DOHH2 (cell line): ENCODE results near the gene MS4A18.

Experiments
- H3F3A ChIP-seq: fragments of 200-600 bp; sonication (generic), shearing (Covaris generic); 2 replicates; pipeline ENCODE4 v1.6.0; 2016; ENCODE audit warnings: antibody characterized with exemption, mild to moderate bottlenecking; ENCODE audit not compliant: control insufficient read depth, insufficient read depth
- H3K27ac ChIP-seq: fragments of 200-600 bp; sonication (generic); 2 replicates; pipeline ENCODE4 v1.5.1; 2014; ENCODE audit warnings: low read depth, mild to moderate bottlenecking, low read length, moderate library complexity
- H3K27me3 ChIP-seq: fragments of 200-600 bp; sonication (generic); 2 replicates; pipeline ENCODE4 v1.6.1; 2014; ENCODE audit warnings: mild to moderate bottlenecking, low read length, mixed read lengths; ENCODE audit not compliant: control insufficient read depth
- H3K36me3 ChIP-seq: fragments of 200-600 bp; sonication (generic); 2 replicates; pipeline ENCODE4 v1.6.1; 2014; ENCODE audit warnings: mild to moderate bottlenecking, low read length, moderate library complexity, mixed read lengths; ENCODE audit not compliant: control insufficient read depth
- H3K4me1 ChIP-seq: fragments of 200-600 bp; sonication (generic); 2 replicates; pipeline ENCODE4 v1.6.1; 2014; ENCODE audit warnings: mild to moderate bottlenecking, low read length, mixed read lengths; ENCODE audit not compliant: control insufficient read depth
- H3K4me2 ChIP-seq: fragments of 200-600 bp; sonication (generic); 2 replicates; pipeline ENCODE4 v1.6.0; 2014; ENCODE audit warnings: mild to moderate bottlenecking, low read length, moderate library complexity
- H3K4me3 ChIP-seq: fragments of 200-600 bp; sonication (generic); 2 replicates; pipeline ENCODE4 v1.5.1; 2014; ENCODE audit warnings: mild to moderate bottlenecking, low read length, mixed read lengths
- H3K79me2 ChIP-seq: fragments of 200-600 bp; sonication (generic); 2 replicates; pipeline ENCODE4 v1.6.1; 2014; ENCODE audit warnings: mild to moderate bottlenecking, low read length, mixed read lengths; ENCODE audit not compliant: control insufficient read depth
- H3K9me2 ChIP-seq: fragments of 200-600 bp; sonication (generic); replicated peaks from 2 replicates; pipeline ENCODE4 v1.6.1; 2014; ENCODE audit warnings: mild to moderate bottlenecking, low read length, mixed read lengths; ENCODE audit not compliant: control insufficient read depth
- H3K9me3 ChIP-seq: fragments of 200-600 bp; sonication (generic); 2 replicates; pipeline ENCODE4 v1.6.1; 2014; ENCODE audit warnings: antibody characterized with exemption, low read length, mixed read lengths; ENCODE audit not compliant: control insufficient read depth, insufficient read depth
- H4K20me1 ChIP-seq: fragments of 200-600 bp; sonication (generic); 2 replicates; pipeline ENCODE4 v1.6.0; 2014; ENCODE audit warnings: low read depth, mild to moderate bottlenecking, antibody characterized with exemption, low read length, moderate library complexity; ENCODE audit not compliant: control insufficient read depth, insufficient read depth
- CTCF ChIP-seq: fragments of 200-600 bp; sonication (generic); IDR thresholded peaks from one replicate; pipeline ENCODE4 v1.5.1; 2014; ENCODE audit warnings: antibody characterized with exemption, mild to moderate bottlenecking, low read depth, low read length; ENCODE audit not compliant: poor library complexity, severe bottlenecking
- EZH2phosphoT487 ChIP-seq: fragments of 200-600 bp; sonication (generic); IDR thresholded peaks from 2 replicates; pipeline ENCODE4 v1.6.1; 2017; ENCODE audit warnings: borderline replicate concordance, mild to moderate bottlenecking, antibody characterized with exemption, low read length, moderate library complexity, mixed read lengths

MS4A18 gene

DNA sequence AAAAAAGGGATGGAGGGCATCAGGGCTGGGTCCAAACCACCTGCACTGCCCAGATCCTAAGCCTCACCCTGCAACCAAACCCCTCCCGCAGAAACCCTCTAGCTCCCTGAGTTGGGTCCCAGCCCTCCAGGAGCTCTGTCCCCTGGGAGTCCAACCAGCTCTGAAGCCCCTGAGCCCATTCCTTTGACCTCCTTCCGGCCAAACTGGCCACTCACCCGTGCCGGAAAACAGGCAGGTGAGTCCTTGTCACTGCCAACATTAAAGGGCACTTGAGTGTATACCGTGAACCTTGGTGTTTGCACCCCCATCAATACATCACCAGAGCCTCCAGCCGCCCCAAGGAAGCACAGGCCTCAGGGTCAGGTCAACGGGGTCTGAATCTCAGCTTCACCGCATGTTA is 43.7 kb downstream of the MS4A18 start:
- H3K79me2 ChIP-seq, result no peaks in the 10 kb centered on the region
- no peak overlapping the region for H3K4me3 ChIP-seq
- no peaks in the 10 kb centered on the region for H3K9me2 ChIP-seq
- H3K36me3 ChIP-seq, result no peaks in the 10 kb centered on the region
- H3K27me3 ChIP-seq, result peaks cover 14% of the 10 kb centered on the region
- peaks cover 9% of the 10 kb centered on the region for H3K4me1 ChIP-seq
- H3F3A ChIP-seq, result no peaks in the 10 kb centered on the region
- H3K9me3 ChIP-seq, result no peaks in the 10 kb centered on the region
- H3K27ac ChIP-seq, result no peak overlapping the region
- TF ChIP-seq CTCF (no peak), EZH2phosphoT487 (no peak)
- no peaks in the 10 kb centered on the region for H4K20me1 ChIP-seq
- H3K4me2 ChIP-seq, result no peak overlapping the region

DNA sequence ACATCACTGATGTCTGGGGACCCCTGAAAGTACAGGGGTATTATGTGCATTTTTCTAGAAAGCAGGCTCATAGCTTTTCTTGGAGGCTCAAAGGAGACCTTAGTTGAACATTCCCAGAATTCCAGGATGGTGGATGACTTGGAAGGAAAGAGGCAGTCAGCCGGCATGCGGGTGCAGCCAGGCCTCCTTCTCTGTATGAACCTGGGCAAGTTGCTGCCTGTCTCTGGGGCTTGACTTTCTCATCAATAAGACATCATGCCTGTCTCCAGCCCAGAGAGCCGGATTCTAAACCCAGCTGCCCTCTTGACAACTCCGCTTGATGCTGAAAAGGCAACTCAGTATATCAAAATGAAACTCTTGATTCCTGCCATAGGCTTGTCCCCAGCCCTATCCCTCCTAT is 44.8 kb downstream of the MS4A18 start:
- peaks cover 6% of the 10 kb centered on the region; the same call in 1 of the 2 replicates for H3K4me1 ChIP-seq
- H3K4me2 ChIP-seq, result no peak overlapping the region
- TF ChIP-seq CTCF (no peak), EZH2phosphoT487 (no peak)

GRCh38 chr11:60769811-60770210 is 45.3 kb downstream of the MS4A18 start:
- Histone ChIP-seq H4K20me1 (no peaks in the 10 kb centered on the region), H3F3A (no peaks in the 10 kb centered on the region), H3K9me2 (no peaks in the 10 kb centered on the region), H3K4me1 (peaks cover 6% of the 10 kb centered on the region; the same call in 1 of the 2 replicates), H3K9me3 (no peaks in the 10 kb centered on the region), H3K27me3 (peaks cover 14% of the 10 kb centered on the region), H3K27ac (no peak overlapping the region), H3K79me2 (no peaks in the 10 kb centered on the region), H3K4me3 (no peak overlapping the region), H3K4me2 (no peak overlapping the region), H3K36me3 (no peaks in the 10 kb centered on the region)
- TF ChIP-seq CTCF, result no peak
- no peak for TF ChIP-seq EZH2phosphoT487

More for the DNA sequence above, 44.8 kb downstream of the MS4A18 start:
- no peaks in the 10 kb centered on the region for H3K9me2 ChIP-seq
- no peak overlapping the region for H3K4me3 ChIP-seq
- no peaks in the 10 kb centered on the region for H4K20me1 ChIP-seq
- H3F3A ChIP-seq, result no peaks in the 10 kb centered on the region
- no peaks in the 10 kb centered on the region for H3K9me3 ChIP-seq
- no peaks in the 10 kb centered on the region for H3K36me3 ChIP-seq
- H3K27ac ChIP-seq, result no peak overlapping the region
- peaks cover 14% of the 10 kb centered on the region for H3K27me3 ChIP-seq
- no peaks in the 10 kb centered on the region for H3K79me2 ChIP-seq

DNA sequence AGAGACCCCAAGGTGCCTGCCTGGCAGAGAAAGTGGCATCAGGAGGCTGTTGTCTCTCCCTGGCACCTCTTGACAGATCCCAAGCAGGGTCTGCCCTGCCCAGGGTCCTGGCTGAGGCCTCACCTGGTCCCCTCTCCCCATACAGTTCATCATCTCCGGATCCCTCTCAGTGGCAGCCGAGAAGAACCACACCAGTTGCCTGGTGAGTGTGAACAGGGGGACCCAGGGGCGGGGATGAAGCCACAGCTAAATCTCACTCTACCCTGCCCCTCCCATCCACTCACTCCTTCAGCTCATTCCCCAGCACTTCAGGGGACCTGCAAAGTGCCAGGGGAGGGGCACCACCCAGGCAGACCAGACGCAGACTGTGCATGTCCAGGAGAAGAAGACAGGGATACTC is 46.6 kb downstream of the MS4A18 start:
- no peak overlapping the region for H3K27ac ChIP-seq

More for the DNA sequence above, 46.6 kb downstream of the MS4A18 start:
- H3K9me3 ChIP-seq, result no peaks in the 10 kb centered on the region
- no peaks in the 10 kb centered on the region for H3K9me2 ChIP-seq
- no peaks in the 10 kb centered on the region for H3K79me2 ChIP-seq
- H3K27me3 ChIP-seq, result peaks cover 14% of the 10 kb centered on the region
- TF ChIP-seq CTCF (no peak), EZH2phosphoT487 (no peak)
- H3K36me3 ChIP-seq, result no peaks in the 10 kb centered on the region
- no peaks in the 10 kb centered on the region for H3F3A ChIP-seq
- H4K20me1 ChIP-seq, result no peaks in the 10 kb centered on the region
- no peak overlapping the region for H3K4me2 ChIP-seq
- peaks cover 6% of the 10 kb centered on the region; the same call in 1 of the 2 replicates for H3K4me1 ChIP-seq
- no peak overlapping the region for H3K4me3 ChIP-seq
